Endometrium (tissue), 2 donors: ENCODE results near the gene PGAM5.
"Not testable (repeated sequence)": the region's sequence is repeated elsewhere in the genome, so short reads cannot be mapped to it uniquely, and the experiment has no call there.

Source experiments
- FAIRE-seq: peaks from 2 replicates; lab custom pipeline; 2012; peaks lifted over from hg19 to GRCh38; lab: Jason Lieb, UNC
- donor health status: control.
- donor health status: control.

Gene PGAM5

DNA sequence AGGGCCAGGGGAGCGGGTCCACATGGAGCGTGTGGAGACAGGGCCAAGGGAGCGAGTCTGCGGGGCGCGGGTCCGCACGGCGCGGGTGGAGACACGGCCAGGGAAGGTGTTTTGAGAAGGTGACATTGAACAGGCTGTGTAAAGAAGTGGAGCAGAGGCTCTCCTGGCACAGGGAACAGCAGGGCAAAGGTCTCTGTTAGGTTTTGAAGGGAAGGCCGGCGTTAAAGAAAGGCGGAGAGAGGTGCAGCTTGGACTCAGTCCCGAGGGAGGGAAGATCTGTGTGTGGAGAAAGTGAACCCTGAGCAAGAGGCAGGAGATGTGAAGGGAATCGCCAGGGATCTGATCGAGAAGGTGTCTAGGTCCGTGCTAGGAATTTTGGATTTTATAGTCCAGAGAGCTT, 21.4 kb upstream of the PGAM5 start:
- FAIRE-seq = no peak

DNA sequence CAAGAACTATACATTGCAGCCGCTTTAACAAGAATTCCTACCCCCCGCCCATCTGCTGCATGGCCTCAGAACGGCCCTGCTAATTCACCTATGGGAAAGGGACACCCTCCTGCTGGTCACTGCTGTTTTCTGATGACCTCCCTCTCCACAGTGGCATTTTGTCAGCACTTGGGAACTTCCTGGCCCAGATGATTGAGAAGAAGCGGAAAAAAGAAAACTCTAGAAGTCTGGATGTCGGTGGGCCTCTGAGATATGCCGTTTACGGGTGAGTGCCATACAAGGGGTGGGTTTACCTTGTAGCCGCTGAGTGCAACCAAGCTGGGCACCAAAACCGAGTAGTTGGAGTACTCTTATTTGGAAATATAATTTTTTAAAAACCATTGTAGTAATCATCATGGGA, 20.5 kb upstream of the PGAM5 start:
- no peak for FAIRE-seq

- not testable (repeated sequence) for FAIRE-seq
Observed at GRCh38 chr12:132692030-132692429, 18.6 kb upstream of the PGAM5 start.

DNA sequence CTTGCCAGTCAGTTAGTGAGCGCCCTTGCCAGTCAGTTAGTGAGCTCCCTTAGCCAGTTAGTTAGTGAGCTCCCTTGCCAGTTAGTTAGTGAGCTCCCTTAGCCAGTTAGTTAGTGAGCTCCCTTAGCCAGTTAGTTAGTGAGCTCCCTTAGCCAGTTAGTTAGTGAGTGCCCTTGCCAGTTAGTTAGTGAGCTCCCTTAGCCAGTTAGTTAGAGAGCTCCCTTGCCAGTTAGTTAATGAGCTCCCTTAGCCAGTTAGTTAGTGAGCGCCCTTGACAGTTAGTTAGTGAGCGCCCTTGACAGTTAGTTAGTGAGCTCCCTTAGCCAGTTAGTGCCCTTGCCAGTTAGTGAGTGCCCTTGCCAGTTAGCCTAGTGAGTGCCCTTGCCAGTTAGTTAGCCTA, 15.8 kb upstream of the PGAM5 start:
- not testable (repeated sequence) for FAIRE-seq

- FAIRE-seq = no peak
Observed at GRCh38 chr12:132695431-132695830, 15.2 kb upstream of the PGAM5 start.

DNA sequence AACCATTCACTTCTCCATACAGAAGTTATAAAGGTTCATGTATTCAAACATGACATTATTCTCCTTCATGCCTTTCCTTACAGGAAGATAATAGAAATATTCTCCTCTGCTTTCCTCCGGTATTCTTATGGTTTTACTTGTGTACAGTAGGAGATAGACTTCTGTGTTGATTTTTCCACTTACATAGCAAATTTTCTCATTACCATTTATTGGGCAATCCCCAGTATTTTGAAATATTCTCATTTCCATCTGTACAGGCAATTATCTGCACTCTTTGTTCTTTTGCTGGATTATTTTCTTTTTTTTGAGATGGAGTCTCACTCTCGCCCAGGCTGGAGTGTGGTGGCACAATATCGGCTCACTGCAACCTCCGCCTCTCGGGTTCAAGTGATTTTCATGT, 12.3 kb upstream of the PGAM5 start:
- no peak for FAIRE-seq

- peak; percentile 86 for FAIRE-seq
Observed at GRCh38 chr12:132700212-132700822, 10.3 kb upstream of the PGAM5 start.

DNA sequence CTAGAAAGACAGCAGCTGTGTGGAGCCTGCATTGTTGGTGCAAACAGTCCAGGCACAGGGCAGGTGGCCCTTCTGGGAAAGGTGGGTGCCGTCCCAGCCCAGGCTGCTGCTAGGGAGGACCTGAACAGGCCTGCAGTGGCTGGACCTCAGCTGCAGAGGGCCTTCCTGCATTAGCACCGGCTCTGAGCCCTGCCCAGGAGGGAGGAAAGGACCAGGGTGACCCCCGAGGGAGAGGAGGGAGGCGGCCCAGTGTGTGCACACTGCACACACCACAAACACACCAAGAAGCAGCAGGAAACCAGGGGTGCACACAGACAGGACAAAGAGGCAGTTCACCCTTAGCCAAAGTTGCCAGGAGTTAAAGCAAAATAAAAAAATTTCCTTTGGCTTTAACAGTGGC, 8.0 kb upstream of the PGAM5 start:
- FAIRE-seq = no peak

GRCh38 chr12:132703641-132704040, 7.0 kb upstream of the PGAM5 start:
- no peak for FAIRE-seq

DNA sequence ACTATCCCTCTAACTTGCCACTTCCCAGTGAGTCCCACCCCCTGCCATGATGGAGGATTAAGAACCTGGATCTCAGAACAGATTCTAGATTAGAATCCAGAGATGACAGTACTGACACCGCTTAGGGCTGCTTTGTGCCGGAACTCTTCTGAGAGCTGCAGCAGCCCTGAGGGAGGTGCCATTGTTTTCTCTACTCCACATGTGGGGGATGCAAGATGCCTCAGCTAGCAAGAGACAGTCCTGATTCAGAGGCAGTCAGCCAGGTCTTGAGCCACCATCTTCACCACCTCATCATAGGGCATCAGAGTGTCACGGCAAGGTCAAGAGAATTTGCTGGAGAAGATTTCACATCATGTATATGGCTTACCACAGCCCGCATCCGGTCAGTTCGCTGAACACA, 3.4 kb upstream of the PGAM5 start:
- FAIRE-seq = no peak

- FAIRE-seq = no peak
Observed at GRCh38 chr12:132708150-132708549, 2.5 kb upstream of the PGAM5 start.

DNA sequence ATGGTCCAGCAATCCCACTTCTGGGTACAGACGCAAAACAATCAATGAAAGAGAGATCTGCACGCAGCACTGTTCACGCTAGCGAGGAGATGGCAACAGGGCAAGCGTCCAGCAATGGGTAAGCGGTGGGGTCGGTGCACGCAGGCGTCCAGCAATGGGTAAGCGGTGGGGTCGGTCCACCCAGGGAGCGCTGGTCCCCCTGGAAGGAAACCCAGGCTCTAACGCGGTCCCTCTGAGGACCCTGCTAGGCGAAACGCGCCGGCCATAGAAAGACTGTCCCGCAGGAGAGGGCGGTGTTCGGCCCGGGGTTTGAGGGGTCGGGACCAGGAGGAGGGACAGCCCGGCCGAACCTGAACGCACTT, 618 bp upstream of the PGAM5 start:
- FAIRE-seq = no peak

DNA sequence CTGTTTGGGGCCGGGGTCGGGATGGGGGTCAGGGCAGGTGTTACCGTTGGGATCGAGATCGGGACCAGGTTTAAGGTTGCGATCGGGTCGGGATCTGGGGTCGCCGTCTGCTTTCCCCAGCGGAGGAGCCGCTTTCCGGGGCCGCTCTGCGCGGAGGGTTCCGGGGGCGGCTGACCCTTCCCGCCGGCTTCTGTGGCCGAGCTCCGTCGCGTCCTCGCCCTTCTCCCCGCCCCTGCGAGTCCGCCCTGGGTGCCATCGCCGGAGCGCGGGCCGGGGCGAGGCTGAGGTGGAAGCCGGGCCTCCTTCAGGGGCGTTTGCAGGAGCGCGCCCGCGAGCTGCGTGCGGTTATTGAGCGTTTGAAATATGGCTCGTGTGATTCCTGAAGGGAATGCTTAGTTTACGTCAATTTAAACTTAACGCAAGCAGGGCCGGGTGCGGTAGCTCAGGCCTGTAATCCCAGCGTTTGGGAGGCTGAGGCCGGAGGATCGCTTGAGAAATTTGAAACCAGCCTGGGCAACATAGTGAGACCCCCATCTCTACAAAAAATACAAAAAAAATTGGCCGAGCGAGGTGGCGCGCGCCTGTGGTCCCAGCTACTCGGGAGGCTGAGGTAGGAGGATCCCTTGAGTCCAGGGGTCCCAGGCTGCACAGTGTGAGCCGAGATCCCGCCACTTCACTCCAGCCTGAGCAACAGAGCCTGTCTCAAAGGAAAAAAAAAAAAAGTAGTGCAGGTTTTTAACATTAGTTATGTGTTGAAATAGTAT, 620 bp downstream of the PGAM5 start:
- FAIRE-seq = no peak

DNA sequence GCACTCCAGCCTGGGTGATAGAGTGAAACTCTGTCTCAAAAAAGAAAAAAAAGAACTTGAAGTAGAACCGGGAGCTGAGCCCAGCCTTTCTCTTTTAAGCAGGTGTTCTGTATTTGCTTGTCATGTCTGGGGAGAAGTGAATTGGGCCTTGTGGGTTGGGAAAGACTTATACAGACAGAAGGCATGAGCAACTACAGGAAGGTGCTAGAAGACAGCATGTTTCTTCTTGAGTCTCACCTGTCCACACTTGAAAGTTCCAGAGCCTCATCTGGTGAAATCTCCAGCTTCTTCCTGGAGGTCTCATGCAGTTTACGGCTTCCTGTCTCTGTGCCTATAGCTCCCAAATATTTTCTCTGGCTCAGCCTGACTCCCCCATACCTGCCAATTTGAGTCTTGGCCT, 2.5 kb downstream of the PGAM5 start:
- no peak for FAIRE-seq

GRCh38 chr12:132715874-132716273, 5.2 kb downstream of the PGAM5 start:
- no peak for FAIRE-seq

DNA sequence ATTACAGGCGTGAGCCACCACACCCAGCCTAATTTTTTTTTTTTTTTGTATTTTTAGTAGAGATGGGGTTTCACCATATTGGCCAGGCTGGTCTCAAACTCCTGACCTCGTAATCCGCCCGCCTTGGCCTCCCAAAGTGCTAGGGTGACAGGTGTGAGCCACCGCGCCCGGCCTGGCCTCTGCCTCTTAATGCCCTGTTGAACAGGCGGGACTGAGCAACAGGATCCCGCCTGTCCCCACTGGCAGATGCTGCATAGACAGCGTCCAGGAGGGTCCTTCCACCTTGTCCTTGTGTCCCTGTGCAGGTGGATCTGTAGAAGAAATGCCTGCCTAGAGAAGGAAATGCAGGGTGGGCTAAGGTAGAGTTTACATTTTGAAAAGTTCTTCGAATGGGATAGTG, 5.7 kb downstream of the PGAM5 start:
- FAIRE-seq = no peak

DNA sequence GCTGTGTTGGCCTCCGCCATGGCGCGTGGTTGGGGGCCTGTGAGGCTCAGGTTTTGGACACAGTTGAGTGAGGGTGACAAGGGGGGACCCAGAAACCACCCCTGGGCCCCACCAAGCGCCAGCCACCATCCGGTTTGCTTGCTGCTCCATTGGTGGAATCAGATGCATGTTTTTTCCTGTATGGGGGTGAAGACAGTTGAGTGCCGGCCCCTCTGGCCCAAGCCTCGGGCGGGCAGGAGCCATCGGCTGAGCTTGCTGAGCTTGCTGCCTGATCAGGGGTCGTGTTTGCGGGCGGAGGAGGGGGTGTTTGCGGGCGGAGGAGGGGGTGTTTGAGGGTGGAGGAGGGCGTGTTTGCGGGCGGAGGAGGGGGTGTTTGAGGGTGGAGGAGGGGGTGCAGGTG, 6.4 kb downstream of the PGAM5 start:
- no peak for FAIRE-seq

DNA sequence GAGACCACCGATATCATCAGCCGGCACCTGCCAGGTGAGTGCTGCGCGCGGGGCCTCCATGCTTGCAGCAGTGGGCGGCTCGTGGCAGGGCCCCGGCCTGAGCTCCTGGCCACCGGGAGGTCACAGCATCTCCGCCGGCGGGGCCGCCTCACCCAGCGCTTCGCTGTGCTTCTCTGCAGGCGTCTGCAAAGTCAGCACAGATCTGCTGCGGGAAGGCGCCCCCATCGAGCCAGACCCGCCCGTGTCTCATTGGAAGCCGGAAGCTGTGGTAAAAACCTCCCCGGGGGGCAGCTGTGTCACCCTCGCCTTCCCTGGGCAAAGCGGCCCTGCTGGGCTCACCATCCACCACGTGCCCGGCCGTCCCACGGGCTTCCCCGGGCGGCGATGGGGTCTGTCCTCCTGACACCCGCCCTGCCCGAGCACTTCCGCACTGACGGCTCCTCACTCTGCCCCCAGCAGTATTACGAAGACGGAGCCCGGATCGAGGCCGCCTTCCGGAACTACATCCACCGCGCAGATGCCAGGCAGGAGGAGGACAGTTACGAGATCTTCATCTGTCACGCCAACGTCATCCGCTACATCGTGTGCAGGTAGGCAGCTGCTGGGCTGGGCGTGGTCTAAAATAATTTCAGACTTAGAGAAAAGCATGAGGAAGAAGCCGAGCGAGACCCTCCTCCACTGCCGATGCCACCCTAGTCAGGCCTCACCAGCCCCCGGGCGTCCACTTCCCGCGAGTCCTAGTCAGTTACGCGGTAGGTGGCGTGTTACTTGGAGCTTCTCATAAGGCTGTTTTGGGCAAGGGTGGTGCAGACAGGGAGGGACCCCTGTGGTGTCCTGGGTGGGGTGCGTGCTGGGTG, 7.1 kb downstream of the PGAM5 start:
- FAIRE-seq = no peak

DNA sequence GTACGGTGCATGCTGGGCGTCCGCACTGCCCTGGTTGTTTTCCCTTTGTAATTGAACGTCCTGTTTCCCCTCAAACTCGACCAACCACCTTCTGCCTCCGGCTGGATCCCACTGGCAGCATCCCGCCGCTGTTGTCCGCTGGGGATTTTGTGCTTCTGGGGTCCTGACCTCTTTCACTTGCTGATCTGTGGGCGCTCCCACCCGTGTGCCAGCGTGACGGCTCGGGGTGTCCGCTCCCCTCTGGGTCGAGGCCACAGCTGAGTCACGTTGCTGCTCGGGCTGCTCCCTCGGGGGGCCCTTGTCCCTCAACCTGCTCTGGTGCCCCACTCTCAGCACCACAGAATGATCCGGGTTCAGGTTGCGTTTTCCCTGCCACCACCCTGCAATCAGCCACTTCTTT, 8.0 kb downstream of the PGAM5 start:
- no peak for FAIRE-seq

DNA sequence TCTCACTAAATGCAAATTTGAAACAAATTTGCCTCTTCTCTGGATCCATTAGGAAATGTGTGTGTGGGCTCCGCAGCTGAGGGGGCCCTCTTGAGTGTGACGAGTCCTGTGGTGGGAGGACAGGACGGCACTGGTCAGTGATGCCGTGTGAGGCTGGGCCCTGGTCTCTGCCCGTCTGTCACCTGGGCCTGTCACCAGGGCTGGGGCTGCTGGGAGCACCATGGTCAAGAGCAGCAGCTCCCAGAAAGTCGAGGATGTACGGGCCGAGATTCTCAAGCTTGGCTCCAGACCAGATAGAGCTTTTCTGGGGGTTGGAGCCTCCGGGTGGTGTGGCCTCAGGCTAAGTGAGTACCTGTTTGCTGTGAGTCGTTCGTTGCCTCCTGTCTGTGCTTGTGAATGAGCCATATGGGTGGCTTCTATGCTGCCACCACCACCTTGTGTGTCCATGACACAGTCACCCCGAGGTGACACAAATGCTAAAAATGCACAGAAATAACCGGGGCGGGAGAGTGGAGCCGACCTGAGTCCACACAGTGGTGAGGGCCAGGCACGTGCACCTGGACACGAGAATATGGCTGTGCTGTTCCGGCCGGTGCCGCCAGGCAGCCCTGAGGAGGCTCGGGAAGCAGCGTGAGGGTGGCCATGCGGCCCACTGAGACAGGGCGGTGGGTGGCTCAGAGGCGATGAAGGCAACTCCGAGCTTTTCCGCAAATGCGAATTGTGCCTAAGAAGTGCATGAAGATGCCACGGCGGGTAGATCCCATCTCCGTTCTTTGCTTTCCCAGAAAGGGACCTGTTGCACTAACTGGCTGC, 8.7 kb downstream of the PGAM5 start:
- FAIRE-seq = no peak

- FAIRE-seq = no peak
Observed at GRCh38 chr12:132719954-132720324, 9.3 kb downstream of the PGAM5 start.

GRCh38 chr12:132720606-132721345, 10.1 kb downstream of the PGAM5 start:
- FAIRE-seq = no peak
